GM12878 (cell line): ENCODE measurements around the gene RIN1. TPM values are rescaled to one million over a fixed set of nuclear protein-coding genes. Genes with fewer than 3 reads are reported as not detected.

Experiments used
- ASH2L ChIP-seq: fragments of 300-600, 200-600 bp; sonication (generic); IDR thresholded peaks from 2 replicates; pipeline ENCODE4 v1.6.1; 2017; ENCODE audit warnings: low read depth, mild to moderate bottlenecking, borderline replicate concordance
- CBFB ChIP-seq: IDR thresholded peaks from 2 replicates; pipeline ENCODE4 v1.6.1; 2016; ENCODE audit warnings: antibody characterized with exemption, low read depth
- CREM ChIP-seq: IDR thresholded peaks from 2 replicates; pipeline ENCODE4 v1.6.1; 2014; ENCODE audit warnings: antibody characterized with exemption, low read depth
- EP300 ChIP-seq, 2 experiments: fragments of 150-350 bp in 1 of 2; IDR thresholded peaks; 2 replicates each; pipeline ENCODE4 v1.6.1; 2011 to 2012; ENCODE audit warnings: low read depth in 2 of 2, low read length in 2 of 2, borderline replicate concordance in 1 of 2, improper control_type of control experiment in 1 of 2, inconsistent platforms in 1 of 2; ENCODE audit not compliant: control insufficient read depth in 1 of 2
- HCFC1 ChIP-seq: fragments of 150-350 bp; IDR thresholded peaks from 2 replicates; pipeline ENCODE4 v1.6.1; 2014; ENCODE audit warnings: low read length
- POLR2AphosphoS2 ChIP-seq: IDR thresholded peaks from 2 replicates; pipeline ENCODE4 v1.6.1; 2011; ENCODE audit warnings: low read depth, mild to moderate bottlenecking, low read length, improper control_type of control experiment, moderate library complexity
- POLR2AphosphoS5 ChIP-seq: IDR thresholded peaks from 2 replicates; pipeline ENCODE4 v1.6.1; 2011; ENCODE audit warnings: mild to moderate bottlenecking, low read length, inconsistent platforms
- POU2F2 ChIP-seq: IDR thresholded peaks from 3 replicates; pipeline ENCODE4 v1.6.1; 2011; ENCODE audit warnings: low read depth, mild to moderate bottlenecking, low read length, borderline replicate concordance
- SIN3A ChIP-seq: IDR thresholded peaks from 2 replicates; pipeline ENCODE4 v1.6.1; 2012; ENCODE audit warnings: low read depth, low read length, improper control_type of control experiment
- TCF12 ChIP-seq: IDR thresholded peaks from 2 replicates; pipeline ENCODE4 v1.6.1; 2011; ENCODE audit warnings: low read depth, mild to moderate bottlenecking, low read length
- TCF3 ChIP-seq: IDR thresholded peaks from 2 replicates; pipeline ENCODE4 v1.6.1; 2012; ENCODE audit warnings: low read depth, mild to moderate bottlenecking, low read length, borderline replicate concordance; ENCODE audit not compliant: insufficient read depth
- YBX1 ChIP-seq: fragments of 450-650 bp; IDR thresholded peaks from 2 replicates; pipeline ENCODE4 v1.6.1; 2016; ENCODE audit warnings: antibody characterized with exemption
- YY1 ChIP-seq: IDR thresholded peaks from 2 replicates; pipeline ENCODE4 v1.6.1; 2011; ENCODE audit warnings: low read depth, mild to moderate bottlenecking, low read length
- ZNF24 ChIP-seq: fragments of 450-650 bp; IDR thresholded peaks from 2 replicates; pipeline ENCODE4 v1.6.1; 2017; ENCODE audit warnings: antibody characterized with exemption, mild to moderate bottlenecking
- polyA plus RNA-seq, 11 experiments: library from polyadenylated mRNA; depleted of rRNA in 4 of 11; unstranded in 6 of 11; stranded (reverse) in 5 of 11; fragments of >200 nt; fragmentation: Nextera tagmentation in 4 of 11; fragmentation: Illumina TruSeq in 1 of 11; extraction: Ambion mirVana in 4 of 11; extraction: Trizol in 1 of 11; gene quantifications; 1 replicate in 1 of 11; 2 replicates in 10 of 11; pipeline versions ENCODE4 v1.2.1 to v1.2.3, GENCODE V29; 2011 to 2016; ENCODE audit warnings: inconsistent platforms in 2 of 11, missing spikeins in 2 of 11, low read depth in 1 of 11
- total RNA-seq, 4 experiments: library from RNA; depleted of rRNA in 3 of 4; stranded (reverse); fragments of >200 nt in 3 of 4; fragmentation: Illumina TruSeq in 1 of 4; extraction: Trizol in 1 of 4; gene quantifications; 2 replicates each; pipeline versions ENCODE4 v1.2.1 to v1.2.3, GENCODE V29; 2013 to 2021
- TF ChIP-seq, protein P1 (sequence below): fragments of 450-650 bp; IDR thresholded peaks from 2 replicates; pipeline ENCODE4 v1.6.1; 2017; ENCODE audit warnings: mild to moderate bottlenecking, moderate library complexity
- TF ChIP-seq, protein P2 (sequence below): IDR thresholded peaks from 2 replicates; pipeline ENCODE4 v1.6.1; 2011; ENCODE audit warnings: low read depth, mild to moderate bottlenecking, low read length, moderate library complexity, borderline replicate concordance; ENCODE audit errors: extremely low read depth
- TF ChIP-seq, protein P3 (sequence below): IDR thresholded peaks from 2 replicates; pipeline ENCODE4 v1.6.1; 2011; ENCODE audit warnings: borderline replicate concordance, low read depth, mild to moderate bottlenecking, moderate library complexity, low read length; ENCODE audit not compliant: insufficient read depth, poor library complexity, severe bottlenecking
- TF ChIP-seq, protein P4 (sequence below), 3 experiments: IDR thresholded peaks in 2 of 3; conservative IDR thresholded peaks in 1 of 3; 2 replicates each; pipeline ENCODE4 v1.5.1; 2011; ENCODE audit warnings: low read depth in 3 of 3, low read length in 3 of 3, mild to moderate bottlenecking in 3 of 3, control low read depth in 2 of 3, moderate library complexity in 2 of 3, inconsistent platforms in 1 of 3, mixed read lengths in 1 of 3; ENCODE audit not compliant: control insufficient read depth in 2 of 3, insufficient read depth in 1 of 3; ENCODE audit errors: extremely low read depth in 1 of 3

RIN1 gene
- total and polyA plus RNA-seq, 10 of the 15 experiments (the other 5 are each of a cell fraction or from before 2014, with no cell fraction given), result 0.04 to 0.69 (median 0.22) TPM; not detected in 1

DNA sequence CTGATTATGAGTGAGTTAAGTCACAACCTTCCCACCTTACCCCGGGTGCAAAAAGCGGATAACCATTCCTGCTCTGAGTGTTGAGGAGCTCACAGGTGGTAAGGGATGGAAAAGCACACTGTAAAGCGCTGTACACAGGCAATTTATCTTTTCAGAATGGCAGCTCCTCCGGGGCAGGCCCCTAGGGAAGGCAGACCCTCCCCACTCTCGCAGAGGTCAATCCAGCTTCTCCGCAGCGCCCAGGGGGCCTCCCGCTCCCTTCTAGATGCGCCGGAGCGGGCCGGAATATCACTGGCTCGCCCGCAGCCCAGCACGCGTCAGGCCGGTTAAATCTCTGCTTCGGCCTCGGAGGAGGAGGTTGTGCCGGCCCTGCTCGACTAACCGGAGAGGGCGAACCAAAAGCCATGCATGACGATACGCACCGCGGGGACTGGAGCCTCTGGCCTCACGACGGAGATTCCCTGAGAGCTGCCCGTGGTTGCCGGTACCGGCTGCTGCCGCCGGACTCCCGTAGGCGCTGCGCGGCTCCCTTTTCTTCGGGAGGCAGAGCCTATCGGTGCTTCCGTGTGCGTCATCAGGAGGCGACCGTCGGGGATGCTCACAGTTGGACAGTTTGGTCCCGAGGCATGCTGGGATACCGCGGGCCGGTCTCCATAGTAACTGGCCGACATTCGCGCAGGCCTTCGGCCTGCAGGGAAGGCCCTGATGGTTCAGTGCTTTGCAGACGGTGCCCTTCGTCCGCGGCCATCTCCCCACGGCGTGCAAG is 8.5 kb upstream of the RIN1 start, which contains the start of gene BRMS1 (continued):
- TF ChIP-seq, protein P1, sequence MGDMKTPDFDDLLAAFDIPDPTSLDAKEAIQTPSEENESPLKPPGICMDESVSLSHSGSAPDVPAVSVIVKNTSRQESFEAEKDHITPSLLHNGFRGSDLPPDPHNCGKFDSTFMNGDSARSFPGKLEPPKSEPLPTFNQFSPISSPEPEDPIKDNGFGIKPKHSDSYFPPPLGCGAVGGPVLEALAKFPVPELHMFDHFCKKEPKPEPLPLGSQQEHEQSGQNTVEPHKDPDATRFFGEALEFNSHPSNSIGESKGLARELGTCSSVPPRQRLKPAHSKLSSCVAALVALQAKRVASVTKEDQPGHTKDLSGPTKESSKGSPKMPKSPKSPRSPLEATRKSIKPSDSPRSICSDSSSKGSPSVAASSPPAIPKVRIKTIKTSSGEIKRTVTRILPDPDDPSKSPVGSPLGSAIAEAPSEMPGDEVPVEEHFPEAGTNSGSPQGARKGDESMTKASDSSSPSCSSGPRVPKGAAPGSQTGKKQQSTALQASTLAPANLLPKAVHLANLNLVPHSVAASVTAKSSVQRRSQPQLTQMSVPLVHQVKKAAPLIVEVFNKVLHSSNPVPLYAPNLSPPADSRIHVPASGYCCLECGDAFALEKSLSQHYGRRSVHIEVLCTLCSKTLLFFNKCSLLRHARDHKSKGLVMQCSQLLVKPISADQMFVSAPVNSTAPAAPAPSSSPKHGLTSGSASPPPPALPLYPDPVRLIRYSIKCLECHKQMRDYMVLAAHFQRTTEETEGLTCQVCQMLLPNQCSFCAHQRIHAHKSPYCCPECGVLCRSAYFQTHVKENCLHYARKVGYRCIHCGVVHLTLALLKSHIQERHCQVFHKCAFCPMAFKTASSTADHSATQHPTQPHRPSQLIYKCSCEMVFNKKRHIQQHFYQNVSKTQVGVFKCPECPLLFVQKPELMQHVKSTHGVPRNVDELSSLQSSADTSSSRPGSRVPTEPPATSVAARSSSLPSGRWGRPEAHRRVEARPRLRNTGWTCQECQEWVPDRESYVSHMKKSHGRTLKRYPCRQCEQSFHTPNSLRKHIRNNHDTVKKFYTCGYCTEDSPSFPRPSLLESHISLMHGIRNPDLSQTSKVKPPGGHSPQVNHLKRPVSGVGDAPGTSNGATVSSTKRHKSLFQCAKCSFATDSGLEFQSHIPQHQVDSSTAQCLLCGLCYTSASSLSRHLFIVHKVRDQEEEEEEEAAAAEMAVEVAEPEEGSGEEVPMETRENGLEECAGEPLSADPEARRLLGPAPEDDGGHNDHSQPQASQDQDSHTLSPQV, result no peak
- TF ChIP-seq HCFC1 (peak; percentile 87), CBFB (peak; percentile 60), YY1 (peak; percentile 88), YBX1 (no peak), TCF12 (peak; percentile 60; the same call in 1 of the 2 replicates), ZNF24 (no peak), SIN3A (peak; percentile 98), TCF3 (0 out of 2 replicates have a peak, but pooled peaks have one; percentile 51), CREM (peak; percentile 99), POLR2AphosphoS2 (peak; percentile 79; the same call in 1 of the 2 replicates), ASH2L (0 out of 2 replicates have a peak, but pooled peaks have one; percentile 57), POU2F2 (peak; percentile 84; the same call in 2 of the 3 replicates), POLR2AphosphoS5 (peak; percentile 94), EP300 (IDR thresholded peaks at IDR 0.05; ENCODE audit: borderline replicate concordance in 1 of 2, control insufficient read depth in 1 of 2, low read depth in 2 of 2, low read length in 2 of 2) (peak in 1 of 2 experiments; percentile 35; a peak in 2 of 4 replicates)
- TF ChIP-seq, protein P2, sequence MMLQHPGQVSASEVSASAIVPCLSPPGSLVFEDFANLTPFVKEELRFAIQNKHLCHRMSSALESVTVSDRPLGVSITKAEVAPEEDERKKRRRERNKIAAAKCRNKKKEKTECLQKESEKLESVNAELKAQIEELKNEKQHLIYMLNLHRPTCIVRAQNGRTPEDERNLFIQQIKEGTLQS, result peak; percentile 93
- TF ChIP-seq, protein P3, sequence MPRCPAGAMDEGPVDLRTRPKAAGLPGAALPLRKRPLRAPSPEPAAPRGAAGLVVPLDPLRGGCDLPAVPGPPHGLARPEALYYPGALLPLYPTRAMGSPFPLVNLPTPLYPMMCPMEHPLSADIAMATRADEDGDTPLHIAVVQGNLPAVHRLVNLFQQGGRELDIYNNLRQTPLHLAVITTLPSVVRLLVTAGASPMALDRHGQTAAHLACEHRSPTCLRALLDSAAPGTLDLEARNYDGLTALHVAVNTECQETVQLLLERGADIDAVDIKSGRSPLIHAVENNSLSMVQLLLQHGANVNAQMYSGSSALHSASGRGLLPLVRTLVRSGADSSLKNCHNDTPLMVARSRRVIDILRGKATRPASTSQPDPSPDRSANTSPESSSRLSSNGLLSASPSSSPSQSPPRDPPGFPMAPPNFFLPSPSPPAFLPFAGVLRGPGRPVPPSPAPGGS, result no peak
- TF ChIP-seq, protein P4, sequence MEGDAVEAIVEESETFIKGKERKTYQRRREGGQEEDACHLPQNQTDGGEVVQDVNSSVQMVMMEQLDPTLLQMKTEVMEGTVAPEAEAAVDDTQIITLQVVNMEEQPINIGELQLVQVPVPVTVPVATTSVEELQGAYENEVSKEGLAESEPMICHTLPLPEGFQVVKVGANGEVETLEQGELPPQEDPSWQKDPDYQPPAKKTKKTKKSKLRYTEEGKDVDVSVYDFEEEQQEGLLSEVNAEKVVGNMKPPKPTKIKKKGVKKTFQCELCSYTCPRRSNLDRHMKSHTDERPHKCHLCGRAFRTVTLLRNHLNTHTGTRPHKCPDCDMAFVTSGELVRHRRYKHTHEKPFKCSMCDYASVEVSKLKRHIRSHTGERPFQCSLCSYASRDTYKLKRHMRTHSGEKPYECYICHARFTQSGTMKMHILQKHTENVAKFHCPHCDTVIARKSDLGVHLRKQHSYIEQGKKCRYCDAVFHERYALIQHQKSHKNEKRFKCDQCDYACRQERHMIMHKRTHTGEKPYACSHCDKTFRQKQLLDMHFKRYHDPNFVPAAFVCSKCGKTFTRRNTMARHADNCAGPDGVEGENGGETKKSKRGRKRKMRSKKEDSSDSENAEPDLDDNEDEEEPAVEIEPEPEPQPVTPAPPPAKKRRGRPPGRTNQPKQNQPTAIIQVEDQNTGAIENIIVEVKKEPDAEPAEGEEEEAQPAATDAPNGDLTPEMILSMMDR (IDR thresholded peaks at IDR 0.05 in 2 of 3, conservative IDR thresholded peaks at IDR 0.05 in 1 of 3; ENCODE audit: control insufficient read depth in 2 of 3, extremely low read depth in 1 of 3, insufficient read depth in 1 of 3, low read depth in 3 of 3, low read length in 3 of 3), result peak in 2 of 3 experiments; percentile 13 to 16; a peak in 1 of 6 replicates
